ENCODE results near the gene BAIAP2L1.

DNA sequence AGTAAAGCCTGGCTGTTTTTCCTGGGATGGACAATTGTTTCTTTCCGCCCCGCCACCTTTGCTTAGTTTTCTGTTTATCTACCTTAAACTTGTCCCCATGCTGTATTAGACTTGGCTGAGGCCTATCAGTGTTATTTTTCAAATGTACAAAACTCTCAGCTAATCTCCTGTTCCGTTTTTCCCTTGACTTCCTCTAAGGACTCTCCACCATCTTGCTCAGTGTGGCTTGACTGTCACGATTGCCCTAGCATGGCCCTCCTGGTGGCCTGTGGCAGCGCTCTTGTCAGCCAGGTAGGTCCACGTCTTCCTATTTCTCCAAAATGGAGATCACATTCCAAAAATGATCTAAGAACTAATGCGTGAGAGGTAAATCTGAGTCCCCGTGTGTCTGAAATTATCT is 36.7 kb downstream of the BAIAP2L1 start:
- TF ChIP-seq, protein P1, sequence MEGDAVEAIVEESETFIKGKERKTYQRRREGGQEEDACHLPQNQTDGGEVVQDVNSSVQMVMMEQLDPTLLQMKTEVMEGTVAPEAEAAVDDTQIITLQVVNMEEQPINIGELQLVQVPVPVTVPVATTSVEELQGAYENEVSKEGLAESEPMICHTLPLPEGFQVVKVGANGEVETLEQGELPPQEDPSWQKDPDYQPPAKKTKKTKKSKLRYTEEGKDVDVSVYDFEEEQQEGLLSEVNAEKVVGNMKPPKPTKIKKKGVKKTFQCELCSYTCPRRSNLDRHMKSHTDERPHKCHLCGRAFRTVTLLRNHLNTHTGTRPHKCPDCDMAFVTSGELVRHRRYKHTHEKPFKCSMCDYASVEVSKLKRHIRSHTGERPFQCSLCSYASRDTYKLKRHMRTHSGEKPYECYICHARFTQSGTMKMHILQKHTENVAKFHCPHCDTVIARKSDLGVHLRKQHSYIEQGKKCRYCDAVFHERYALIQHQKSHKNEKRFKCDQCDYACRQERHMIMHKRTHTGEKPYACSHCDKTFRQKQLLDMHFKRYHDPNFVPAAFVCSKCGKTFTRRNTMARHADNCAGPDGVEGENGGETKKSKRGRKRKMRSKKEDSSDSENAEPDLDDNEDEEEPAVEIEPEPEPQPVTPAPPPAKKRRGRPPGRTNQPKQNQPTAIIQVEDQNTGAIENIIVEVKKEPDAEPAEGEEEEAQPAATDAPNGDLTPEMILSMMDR (conservative IDR thresholded peaks at IDR 0.05 in 1 of 2, IDR thresholded peaks at IDR 0.05 in 1 of 2; ENCODE audit: low read depth in 1 of 2, low read length in 2 of 2) = no peak
- no peak for TF ChIP-seq EZH2 (IDR thresholded peaks at IDR 0.05; ENCODE audit: low read length, missing control alignments)
